WERI-Rb-1 (cell line): ENCODE measurements around the gene HABP4.

ENCODE experiments used
- DNase-seq: peaks from one replicate; pipeline ENCODE4 v3.0.0-alpha.2; 2020
- H3K27ac ChIP-seq: fragments of 250-450 bp; sonication (Bioruptor Pico); 2 replicates; pipeline ENCODE4 v1.5.1; 2020; ENCODE audit warnings: mild to moderate bottlenecking, moderate library complexity
- H3K27me3 ChIP-seq: fragments of 250-450 bp; sonication (Bioruptor Pico); 2 replicates; pipeline ENCODE4 v1.5.1; 2021; ENCODE audit warnings: mild to moderate bottlenecking, low read depth, moderate library complexity; ENCODE audit not compliant: insufficient read depth, severe bottlenecking
- H3K36me3 ChIP-seq: fragments of 250-450 bp; sonication (Bioruptor Pico); 2 replicates; pipeline ENCODE4 v1.5.1; 2020; ENCODE audit warnings: mild to moderate bottlenecking, moderate library complexity
- H3K4me3 ChIP-seq: 2 replicates; pipeline ENCODE4 v1.5.1; 2011; ENCODE audit warnings: low read depth, mild to moderate bottlenecking, control low read depth, low read length
- H3K9me3 ChIP-seq: fragments of 250-450 bp; sonication (Bioruptor Pico); 2 replicates; pipeline ENCODE4 v1.5.1; 2021; ENCODE audit warnings: mild to moderate bottlenecking, moderate library complexity; ENCODE audit not compliant: severe bottlenecking
- TF ChIP-seq, protein P1 (sequence below): IDR thresholded peaks from 2 replicates; pipeline ENCODE4 v1.5.1; 2011; ENCODE audit warnings: low read depth, mild to moderate bottlenecking, control low read depth, inconsistent platforms, low read length

HABP4 gene

DNA sequence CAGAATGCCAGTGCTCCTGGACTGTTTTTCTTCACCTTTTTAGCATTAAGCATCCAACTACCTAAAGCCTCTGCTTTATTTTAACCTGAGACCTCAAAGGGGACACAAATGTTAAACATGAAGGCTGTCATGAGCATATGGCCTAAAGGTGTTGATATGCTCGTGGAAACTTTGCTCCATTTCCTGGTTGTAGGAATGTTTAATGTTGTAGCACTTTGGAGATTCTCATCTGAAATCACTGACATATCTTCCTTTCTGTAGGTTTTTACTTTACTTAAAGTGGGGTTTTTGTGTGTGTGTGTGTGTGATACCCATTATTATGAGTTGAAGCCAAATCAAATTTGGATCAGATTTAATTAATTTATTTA is 37.0 kb downstream of the HABP4 start:
- TF ChIP-seq, protein P1, sequence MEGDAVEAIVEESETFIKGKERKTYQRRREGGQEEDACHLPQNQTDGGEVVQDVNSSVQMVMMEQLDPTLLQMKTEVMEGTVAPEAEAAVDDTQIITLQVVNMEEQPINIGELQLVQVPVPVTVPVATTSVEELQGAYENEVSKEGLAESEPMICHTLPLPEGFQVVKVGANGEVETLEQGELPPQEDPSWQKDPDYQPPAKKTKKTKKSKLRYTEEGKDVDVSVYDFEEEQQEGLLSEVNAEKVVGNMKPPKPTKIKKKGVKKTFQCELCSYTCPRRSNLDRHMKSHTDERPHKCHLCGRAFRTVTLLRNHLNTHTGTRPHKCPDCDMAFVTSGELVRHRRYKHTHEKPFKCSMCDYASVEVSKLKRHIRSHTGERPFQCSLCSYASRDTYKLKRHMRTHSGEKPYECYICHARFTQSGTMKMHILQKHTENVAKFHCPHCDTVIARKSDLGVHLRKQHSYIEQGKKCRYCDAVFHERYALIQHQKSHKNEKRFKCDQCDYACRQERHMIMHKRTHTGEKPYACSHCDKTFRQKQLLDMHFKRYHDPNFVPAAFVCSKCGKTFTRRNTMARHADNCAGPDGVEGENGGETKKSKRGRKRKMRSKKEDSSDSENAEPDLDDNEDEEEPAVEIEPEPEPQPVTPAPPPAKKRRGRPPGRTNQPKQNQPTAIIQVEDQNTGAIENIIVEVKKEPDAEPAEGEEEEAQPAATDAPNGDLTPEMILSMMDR: no peak
- DNase-seq: no peak
- H3K4me3 ChIP-seq: no peak overlapping the region
- peaks cover 64% of the 10 kb centered on the region for H3K36me3 ChIP-seq
- H3K27ac ChIP-seq: no peak overlapping the region
- no peaks in the 10 kb centered on the region for H3K27me3 ChIP-seq
- no peaks in the 10 kb centered on the region for H3K9me3 ChIP-seq

DNA sequence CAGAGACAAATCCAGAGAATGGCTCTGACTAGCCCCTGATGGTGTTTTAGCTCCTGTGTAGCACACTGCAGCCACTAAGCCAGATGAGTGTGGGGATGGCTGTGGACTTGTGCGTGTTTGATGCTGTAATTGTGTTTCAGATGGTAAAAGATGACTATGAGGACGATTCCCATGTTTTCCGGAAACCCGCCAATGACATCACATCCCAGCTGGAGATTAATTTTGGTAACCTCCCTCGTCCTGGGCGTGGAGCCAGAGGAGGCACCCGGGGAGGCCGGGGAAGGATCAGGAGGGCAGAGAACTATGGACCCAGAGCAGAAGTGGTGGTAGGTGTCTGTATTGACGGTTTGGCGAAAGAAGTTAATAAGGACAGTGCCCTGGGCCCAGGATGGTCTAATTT is 38.0 kb downstream of the HABP4 start:
- peaks cover 67% of the 10 kb centered on the region for H3K36me3 ChIP-seq
- no peak overlapping the region for H3K27ac ChIP-seq
- no peak overlapping the region for H3K4me3 ChIP-seq
- DNase-seq: no peak
- H3K9me3 ChIP-seq: no peaks in the 10 kb centered on the region
- H3K27me3 ChIP-seq: no peaks in the 10 kb centered on the region
- TF ChIP-seq, protein P1: no peak

DNA sequence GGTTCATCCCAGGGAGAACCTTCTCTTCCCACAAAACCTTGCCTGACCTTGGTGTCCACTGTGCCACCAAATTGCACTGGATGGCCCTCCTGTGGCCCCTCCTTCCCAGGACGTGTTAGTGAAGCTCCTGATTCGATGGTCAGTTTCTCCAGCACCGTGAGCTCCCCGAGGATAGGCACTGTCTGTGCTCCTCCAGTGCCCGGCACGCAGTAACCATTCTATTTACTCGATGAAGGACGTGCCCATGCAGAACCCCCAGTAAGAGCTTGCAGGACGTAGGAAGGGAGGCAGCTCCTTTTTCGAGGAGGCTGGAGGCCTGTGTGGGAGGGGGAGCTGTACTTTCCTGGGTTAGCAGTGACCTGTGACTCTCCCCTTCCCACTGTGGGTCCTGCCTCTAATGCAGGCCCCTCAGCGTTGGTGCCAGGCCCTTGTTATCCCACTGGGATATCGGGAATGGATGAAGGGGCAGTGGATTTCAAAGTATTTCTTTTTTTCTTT is 39.6 kb downstream of the HABP4 start:
- peaks cover 65% of the 10 kb centered on the region for H3K36me3 ChIP-seq
- no peak overlapping the region for H3K27ac ChIP-seq
- no peaks in the 10 kb centered on the region for H3K9me3 ChIP-seq
- H3K27me3 ChIP-seq: no peaks in the 10 kb centered on the region
- TF ChIP-seq, protein P1: no peak
- no peak overlapping the region for H3K4me3 ChIP-seq
- no peak for DNase-seq

DNA sequence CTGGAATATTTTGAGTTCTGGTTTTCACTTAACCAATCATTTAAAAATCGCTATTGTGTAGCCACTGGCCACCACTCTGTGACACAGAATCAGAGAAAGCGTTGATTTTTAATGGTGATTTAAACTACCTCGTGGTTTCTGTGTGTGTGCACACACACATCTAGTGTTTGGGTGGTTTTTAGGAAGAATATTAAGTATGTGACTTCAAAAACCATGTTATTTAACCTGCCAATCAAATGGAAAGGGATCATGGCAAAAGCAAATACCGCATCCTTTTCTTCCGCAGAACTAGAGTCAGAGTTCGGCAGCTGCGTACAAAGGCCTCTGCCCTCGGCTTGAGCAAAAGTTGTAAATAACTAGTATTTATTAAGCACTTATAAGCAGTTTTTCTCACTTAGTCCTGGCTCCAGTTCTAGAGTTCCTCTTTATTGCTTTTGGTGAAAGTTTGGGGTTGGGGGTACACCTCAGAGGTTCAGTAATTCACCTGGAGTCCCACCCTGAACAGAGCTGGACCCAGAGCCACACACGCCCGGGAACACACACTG is 40.6 kb downstream of the HABP4 start:
- Histone ChIP-seq H3K27me3 (no peaks in the 10 kb centered on the region), H3K4me3 (no peak overlapping the region), H3K9me3 (no peaks in the 10 kb centered on the region), H3K27ac (no peak overlapping the region), H3K36me3 (peaks cover 57% of the 10 kb centered on the region)
- TF ChIP-seq, protein P1: no peak
- DNase-seq: no peak

DNA sequence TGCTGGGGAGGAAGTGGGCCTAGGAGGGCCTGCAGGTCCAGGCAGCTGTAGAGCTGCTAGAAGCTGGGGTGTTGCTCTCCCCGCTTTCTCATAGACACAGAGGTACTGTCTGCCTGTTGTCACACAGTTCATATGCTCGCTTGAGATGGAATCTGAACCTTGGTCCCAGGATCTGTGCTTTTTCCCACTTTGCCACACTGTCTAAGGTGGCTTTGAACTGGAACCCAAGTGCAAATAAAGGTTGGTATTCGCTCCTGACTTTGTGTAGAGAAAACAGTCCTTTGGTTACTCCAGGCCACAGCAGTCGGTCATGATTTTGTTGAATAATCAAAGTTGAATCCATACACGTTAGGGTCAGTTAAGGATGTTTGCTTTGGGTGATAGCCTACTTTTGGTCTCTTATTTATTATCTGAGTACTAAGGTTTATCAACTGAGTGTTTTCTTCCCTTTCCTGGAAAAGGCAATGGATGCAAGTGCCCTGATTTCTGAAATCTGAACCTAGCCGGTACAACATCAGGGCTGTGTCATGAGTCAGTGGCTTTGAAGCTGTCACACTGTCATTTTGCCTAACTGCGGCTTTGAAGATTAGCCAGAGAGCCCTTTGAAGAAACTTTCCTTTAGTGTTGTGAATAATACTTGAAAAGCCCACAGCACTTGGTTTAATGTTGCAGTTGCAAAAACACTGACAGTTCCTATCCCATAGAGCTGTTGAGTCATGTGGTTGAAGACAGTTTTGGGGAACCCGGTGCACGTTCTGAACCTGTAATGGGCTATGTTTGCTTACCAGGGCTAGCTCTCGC is 41.3 kb downstream of the HABP4 start:
- Histone ChIP-seq H3K36me3 (peaks cover 52% of the 10 kb centered on the region), H3K4me3 (no peak overlapping the region), H3K9me3 (no peaks in the 10 kb centered on the region), H3K27me3 (no peaks in the 10 kb centered on the region), H3K27ac (no peak overlapping the region)
- DNase-seq: no peak
- TF ChIP-seq, protein P1: no peak
